Peyer's patch (tissue), 4 donors: Measurements from ENCODE around the gene DSG4.

ENCODE experiments used
- POLR2A ChIP-seq, 2 donors: fragments of 450-650 bp; IDR thresholded peaks; one replicate each; pipeline ENCODE4 v1.5.1; 2017; ENCODE audit warnings: antibody characterized with exemption in 2 of 2, mild to moderate bottlenecking in 2 of 2, moderate library complexity in 2 of 2
- TF ChIP-seq, protein P1 (sequence below), 6 experiments: fragments of 450-650 bp in 4 of 6; fragments of 200-600 bp in 2 of 6; sonication (generic) in 1 of 6; IDR thresholded peaks; one replicate each; pipeline ENCODE4 v1.5.1; 2017 to 2019; ENCODE audit warnings: antibody characterized with exemption in 6 of 6, mild to moderate bottlenecking in 3 of 6, moderate library complexity in 1 of 6

DNA sequence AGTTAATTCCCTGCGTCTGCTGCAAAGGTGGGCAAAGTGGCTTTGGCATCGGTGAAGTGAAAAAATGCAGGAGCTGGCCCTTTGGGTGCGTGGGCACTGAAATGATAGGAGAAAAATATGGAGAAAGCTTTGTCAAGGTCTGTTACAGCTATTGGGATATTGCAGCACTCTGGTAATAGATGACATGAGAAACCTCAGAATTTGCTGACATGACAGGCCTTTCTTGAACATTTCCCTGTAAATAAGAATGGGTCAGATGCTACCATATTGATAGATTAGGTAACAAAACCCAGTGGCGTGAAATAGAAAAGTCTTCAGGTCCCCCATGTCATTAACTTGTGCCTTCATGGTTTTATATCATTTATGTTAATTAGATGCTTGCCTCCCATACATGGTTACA lies 12.4 kb upstream of the DSG4 start:
- TF ChIP-seq, protein P1, sequence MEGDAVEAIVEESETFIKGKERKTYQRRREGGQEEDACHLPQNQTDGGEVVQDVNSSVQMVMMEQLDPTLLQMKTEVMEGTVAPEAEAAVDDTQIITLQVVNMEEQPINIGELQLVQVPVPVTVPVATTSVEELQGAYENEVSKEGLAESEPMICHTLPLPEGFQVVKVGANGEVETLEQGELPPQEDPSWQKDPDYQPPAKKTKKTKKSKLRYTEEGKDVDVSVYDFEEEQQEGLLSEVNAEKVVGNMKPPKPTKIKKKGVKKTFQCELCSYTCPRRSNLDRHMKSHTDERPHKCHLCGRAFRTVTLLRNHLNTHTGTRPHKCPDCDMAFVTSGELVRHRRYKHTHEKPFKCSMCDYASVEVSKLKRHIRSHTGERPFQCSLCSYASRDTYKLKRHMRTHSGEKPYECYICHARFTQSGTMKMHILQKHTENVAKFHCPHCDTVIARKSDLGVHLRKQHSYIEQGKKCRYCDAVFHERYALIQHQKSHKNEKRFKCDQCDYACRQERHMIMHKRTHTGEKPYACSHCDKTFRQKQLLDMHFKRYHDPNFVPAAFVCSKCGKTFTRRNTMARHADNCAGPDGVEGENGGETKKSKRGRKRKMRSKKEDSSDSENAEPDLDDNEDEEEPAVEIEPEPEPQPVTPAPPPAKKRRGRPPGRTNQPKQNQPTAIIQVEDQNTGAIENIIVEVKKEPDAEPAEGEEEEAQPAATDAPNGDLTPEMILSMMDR (IDR thresholded peaks at IDR 0.05) = no peak
- no peak for TF ChIP-seq POLR2A (IDR thresholded peaks at IDR 0.05)
